ENCODE results near the gene ABCB8.
A peak's percentile ranks its signal among the peaks of the same experiment; 100 is the strongest.
"Not testable (repeated sequence)": the region's sequence is repeated elsewhere in the genome, so short reads cannot be mapped to it uniquely, and the experiment has no call there.

Gene ABCB8

GRCh38 chr7:151038951-151039849, 10.9 kb downstream of the ABCB8 start:
- no peak for DNase-seq

- DNase-seq, result no peak
Measured at GRCh38 chr7:151039850-151040548, 11.7 kb downstream of the ABCB8 start.

- no peak for DNase-seq
Measured at GRCh38 chr7:151040616-151041375, 12.5 kb downstream of the ABCB8 start.

- not testable (repeated sequence) for DNase-seq
Measured at GRCh38 chr7:151043449-151043848, 15.2 kb downstream of the ABCB8 start.

- DNase-seq, result no peak
Measured at GRCh38 chr7:151043959-151044358, 15.7 kb downstream of the ABCB8 start.

GRCh38 chr7:151045262-151045661, 17.0 kb downstream of the ABCB8 start:
- DNase-seq, result no peak

- no peak for DNase-seq
Measured at GRCh38 chr7:151045967-151046366, 17.7 kb downstream of the ABCB8 start.

- no peak for DNase-seq
Measured at GRCh38 chr7:151046603-151047573, 18.6 kb downstream of the ABCB8 start.

- DNase-seq, result no peak
Measured at GRCh38 chr7:151047976-151048815, 19.9 kb downstream of the ABCB8 start, which contains the start of gene ASIC3. Gene ASIC3, plus strand, starts transcription at chr7:151048531. Its CDS starts 355 bp downstream, at chr7:151048886.

- DNase-seq, result no peak
Measured at GRCh38 chr7:151048911-151049463, 20.7 kb downstream of the ABCB8 start.

GRCh38 chr7:151051108-151051507, 22.9 kb downstream of the ABCB8 start:
- DNase-seq, result no peak

- DNase-seq, result no peak
Measured at GRCh38 chr7:151053096-151053495, 24.8 kb downstream of the ABCB8 start.

GRCh38 chr7:151053751-151054150, 25.5 kb downstream of the ABCB8 start:
- DNase-seq, result no peak

- no peak for DNase-seq
Measured at GRCh38 chr7:151056283-151056665, 28.0 kb downstream of the ABCB8 start.

GRCh38 chr7:151056666-151057505, 28.6 kb downstream of the ABCB8 start:
- DNase-seq, result no peak

GRCh38 chr7:151057506-151057988, 29.3 kb downstream of the ABCB8 start, which contains the start of gene CDK5:
Gene CDK5, minus strand, starts transcription at chr7:151057897. Its CDS starts 49 bp downstream, at chr7:151057848.
- no peak for DNase-seq

GRCh38 chr7:151057989-151058780, 29.9 kb downstream of the ABCB8 start:
- DNase-seq, result peak; percentile 98

- no peak for DNase-seq
Measured at GRCh38 chr7:151058781-151059366, 30.6 kb downstream of the ABCB8 start.
